ENCODE results near the gene EPM2A.
"Not testable (repeated sequence)": the region's sequence is repeated elsewhere in the genome, so short reads cannot be mapped to it uniquely, and the experiment has no call there.

The EPM2A gene

DNA sequence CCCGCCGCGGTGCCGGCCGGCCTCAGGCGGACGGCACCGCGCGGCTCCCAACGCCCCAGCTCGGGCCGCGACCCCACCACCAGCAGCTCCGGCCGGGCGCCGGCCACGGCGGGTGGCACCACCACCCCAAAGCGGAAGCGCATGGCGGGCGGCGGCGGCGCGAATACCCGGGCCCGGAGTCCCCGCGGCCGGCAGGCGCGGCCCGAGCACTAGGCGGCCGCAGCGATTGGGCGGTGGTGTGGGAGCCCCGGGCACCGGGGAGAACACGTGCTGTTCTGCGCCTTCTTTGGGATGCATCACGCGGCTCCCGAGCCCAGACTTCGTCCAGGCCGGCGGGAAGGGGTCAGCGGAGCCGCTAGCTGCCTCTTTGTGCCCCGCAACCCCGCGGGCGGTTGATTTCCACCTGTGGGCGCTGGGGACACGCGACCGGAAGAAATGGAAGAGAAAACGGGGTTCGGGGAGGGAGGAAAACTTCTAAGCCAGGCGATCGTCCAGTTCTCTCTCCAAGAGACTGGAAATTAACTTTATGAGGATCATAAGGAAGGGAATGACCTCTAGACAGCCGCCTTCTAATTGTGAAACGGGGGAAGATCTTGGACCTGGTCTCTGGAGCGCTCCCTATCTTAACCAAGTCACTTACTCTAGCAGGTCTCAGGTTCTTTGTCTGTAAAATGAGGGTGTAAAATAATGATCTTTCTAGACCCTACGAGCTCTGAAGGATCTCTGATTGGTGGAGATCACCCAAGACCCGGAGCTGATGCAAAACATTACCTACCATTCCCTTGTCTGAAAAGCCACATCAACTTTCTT, at the start of gene EPM2A:
Gene EPM2A, minus strand, starts transcription at position 165 of the 810 bp plus-strand sequence. Its CDS starts 22 bp downstream, at position 143.
- DNase-seq = peak; percentile 94

DNA sequence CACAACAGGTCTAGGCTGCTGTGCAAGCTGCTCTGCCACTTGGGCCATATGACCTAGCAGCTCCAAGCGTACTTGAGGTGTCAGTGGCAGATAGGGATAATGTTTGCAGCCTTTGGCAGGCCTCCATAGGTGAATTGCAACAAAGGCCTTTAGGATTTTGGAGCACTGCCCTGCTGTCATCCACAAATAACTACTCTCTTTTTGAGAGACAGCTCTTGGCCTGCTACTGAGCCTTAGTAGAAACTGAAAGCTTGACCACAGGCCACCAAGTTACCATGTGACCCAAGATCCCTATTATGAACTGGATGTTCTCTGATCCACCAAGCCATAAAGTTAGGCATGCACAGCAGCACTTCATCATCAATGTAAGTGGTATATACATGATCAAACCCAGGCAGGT, 49.4 kb upstream of the EPM2A start:
- no peak for DNase-seq

DNA sequence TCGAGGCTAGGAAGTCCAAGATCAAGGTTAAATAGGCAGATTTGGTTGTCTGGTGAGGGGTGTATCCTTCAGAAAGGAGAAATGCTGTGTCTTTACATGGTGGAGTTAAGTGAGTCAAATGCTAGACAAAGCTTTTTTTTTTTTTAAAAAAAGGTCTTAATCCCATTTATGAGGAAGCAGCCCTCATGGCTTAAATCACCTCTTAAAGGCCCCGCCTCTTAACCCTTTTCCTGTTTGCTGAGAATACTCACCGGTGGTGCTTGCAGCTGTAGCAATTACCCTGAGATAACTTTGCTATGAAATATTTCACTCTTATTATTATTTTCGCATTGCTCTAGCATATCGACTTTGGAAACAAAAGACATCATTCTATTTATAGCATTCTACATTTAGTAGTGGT, 48.5 kb upstream of the EPM2A start:
- DNase-seq = no peak

DNA sequence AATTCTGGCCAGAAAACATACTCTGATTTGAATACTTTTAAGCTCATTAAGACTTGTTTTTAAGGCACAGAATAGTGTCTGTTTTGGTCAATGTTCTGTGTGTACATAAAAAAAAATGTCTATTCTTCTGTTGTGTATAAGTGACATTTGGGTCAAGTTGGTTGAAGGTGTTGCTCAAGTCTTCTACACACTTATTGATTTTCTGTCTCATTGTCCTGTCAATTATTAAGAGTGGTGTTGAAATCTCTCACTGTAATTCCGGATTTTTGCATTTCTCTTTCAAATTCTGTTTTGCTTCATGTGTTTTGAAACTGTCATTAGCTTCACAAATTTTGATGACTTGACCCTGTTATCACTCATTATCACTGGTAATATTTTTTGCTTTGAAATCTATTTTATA, 37.5 kb upstream of the EPM2A start:
- no peak for DNase-seq

DNA sequence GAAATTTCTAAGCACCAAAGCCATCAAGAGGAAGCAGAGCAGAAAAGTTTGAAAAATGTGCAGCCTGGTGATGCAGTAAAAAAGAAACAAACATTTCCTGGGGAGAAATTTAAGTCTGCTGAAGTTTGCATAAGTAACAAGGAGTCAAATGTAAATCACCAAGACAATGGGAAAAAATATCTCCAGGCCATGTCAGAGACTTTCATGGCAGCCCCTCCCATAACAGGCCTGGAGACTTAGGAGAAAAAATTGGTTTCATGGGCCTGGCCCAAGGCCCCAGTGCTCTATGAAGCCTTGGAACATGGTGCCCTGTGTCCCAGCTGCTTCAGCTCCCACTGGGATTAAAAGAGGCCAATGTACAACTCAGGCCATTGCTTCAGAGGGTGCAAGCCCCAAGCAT, 30.1 kb upstream of the EPM2A start:
- DNase-seq = no peak

DNA sequence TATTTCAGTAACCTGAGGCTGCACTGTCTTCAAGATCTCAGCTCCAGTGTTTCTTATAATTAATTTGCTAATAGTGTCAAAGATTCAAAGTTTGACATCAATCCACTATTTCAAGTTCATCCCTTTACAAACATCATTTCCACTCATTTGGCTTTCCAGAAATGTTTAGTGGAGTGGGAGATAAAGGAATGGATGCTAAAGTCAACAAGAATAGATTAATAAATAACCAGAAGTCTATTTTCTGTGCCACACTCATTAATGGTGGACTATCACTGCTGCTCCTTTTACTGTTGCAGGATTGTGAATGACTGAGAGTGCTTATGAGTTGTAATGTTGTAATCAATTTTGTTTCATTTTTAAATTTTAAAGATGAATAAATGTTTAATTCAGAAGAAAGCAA, 28.4 kb upstream of the EPM2A start:
- no peak for DNase-seq

DNA sequence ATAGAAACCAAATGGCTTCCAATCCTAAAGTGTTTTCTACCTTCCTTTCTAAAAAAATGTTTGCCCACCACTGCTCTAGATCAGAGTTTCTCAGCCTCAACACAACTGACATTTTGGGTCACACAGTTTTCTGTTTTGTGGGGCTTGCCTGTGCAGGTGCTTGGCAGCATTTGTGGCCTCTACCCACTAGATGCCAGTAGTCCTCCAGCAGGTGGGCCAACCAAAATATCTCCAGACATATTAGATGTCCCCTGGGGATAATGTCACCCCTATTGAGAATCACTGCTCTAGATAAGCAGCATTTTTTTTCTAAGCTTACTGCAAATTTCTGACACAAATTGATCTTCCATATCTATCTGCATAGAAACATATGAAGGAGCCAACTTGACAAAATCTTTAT, 26.3 kb upstream of the EPM2A start:
- DNase-seq = no peak

DNA sequence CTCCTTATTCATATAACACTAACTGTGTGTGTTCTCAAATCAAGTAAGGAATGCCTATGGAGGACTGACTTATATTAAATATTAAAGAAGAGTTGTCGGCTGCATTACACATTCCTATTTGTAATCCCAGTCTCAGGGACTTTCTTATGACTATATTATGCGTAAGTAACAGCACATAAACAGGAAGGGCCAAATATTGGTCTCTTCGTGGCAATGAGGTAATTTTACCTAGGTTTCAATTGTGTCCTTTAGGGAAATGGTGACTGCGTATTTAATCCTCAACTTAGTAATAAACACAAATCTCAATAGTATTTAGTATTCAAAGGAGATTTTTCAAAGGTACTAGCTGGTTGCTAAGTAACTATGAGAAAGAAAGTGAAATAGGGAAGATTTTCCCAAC, 22.8 kb upstream of the EPM2A start:
- DNase-seq = no peak

DNA sequence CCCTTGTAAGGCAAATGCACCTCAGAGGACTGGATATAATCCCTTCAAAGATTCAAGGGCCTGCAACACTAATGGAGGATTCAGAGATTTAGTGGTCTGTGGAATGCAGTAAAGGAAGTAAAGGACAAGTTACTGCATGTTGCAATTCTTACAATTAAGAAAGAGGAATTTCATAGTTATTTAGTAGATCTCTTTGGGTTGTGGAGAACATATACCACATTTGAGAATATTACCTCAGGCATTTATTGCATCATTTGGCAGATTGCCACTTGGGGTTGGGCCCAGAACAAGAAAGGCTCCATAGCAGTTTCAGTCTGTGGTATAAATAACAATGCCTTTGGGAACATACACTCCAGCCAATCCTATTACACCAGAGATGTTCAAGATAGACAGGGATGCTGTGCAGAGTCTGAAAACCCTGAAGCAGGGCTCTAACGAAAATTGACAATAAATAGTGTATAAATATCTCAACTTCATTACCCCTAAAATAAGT, 20.9 kb upstream of the EPM2A start:
- DNase-seq = no peak

DNA sequence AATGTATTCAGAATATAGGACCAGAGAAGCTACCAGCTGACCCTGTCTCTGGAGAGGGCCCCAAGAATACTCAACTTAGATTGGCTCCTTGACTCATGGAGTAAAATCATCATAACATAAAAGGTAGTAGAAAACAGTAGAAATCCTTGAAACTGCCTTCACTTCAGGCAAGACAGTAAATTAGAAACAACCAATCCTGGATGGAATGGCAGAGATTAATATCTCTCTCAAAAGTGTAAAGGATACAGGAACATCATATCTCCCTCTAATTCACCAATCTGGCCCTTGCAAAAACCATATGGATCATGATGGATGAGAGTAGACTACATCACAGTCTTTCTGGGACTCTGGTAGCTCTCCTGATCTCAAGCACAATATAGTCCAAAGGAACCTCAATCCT, 20.4 kb upstream of the EPM2A start:
- DNase-seq = no peak

DNA sequence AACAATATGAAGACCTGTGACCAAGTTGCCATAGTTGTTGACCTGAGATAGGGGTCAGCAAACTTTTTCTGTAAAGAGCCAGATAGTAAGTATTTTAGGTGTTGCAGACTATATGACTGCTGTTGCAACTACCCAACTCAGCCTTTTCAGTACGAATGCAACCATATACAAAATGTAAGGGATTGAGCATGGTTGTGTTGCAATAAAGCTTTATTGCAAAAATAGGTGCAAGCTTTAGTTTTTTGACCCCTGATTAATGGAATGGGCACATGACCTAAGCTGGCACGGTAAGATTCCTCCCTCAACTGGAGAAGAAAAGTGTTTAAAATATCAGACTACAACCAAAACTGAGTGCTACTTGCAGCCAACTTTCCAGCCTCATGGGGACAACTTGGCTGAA, 17.3 kb upstream of the EPM2A start:
- DNase-seq = no peak

DNA sequence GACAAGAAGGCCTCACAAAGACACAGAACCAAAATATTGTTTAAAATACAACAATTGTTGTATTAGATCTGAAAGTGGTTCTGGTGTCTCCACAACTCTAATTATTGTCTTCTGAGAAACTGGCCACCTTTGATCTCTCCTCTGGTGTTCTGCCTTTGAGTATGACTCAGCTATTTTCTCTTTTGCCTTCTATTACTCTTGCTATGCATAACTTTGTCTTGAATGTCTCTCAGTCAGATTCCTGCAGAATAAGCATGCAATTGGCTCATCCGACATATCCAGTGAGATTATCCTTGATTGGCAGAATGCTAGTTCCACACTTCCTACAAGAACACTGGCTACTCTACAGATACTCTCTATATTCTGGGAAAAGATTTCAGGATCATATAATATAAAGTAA, 14.3 kb upstream of the EPM2A start:
- DNase-seq = no peak

DNA sequence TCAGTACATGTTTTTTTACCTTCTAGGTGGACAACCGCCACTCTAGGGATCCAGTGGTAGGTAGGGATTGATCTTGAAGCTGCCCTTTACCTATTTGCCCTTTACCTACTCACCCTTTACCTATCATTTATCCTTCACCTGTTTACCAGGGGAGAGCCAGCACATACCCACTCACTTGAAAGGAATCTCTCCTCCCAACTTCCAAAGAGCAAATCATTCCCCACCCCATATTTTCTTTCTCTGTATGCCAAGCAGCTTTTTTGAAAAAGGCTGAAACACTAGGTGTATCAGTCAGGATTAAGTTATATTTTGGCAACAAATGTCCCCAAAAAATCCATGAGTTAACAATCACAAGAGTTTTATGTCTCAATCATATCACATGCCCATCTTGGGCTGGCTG, 10.5 kb upstream of the EPM2A start:
- DNase-seq = no peak

DNA sequence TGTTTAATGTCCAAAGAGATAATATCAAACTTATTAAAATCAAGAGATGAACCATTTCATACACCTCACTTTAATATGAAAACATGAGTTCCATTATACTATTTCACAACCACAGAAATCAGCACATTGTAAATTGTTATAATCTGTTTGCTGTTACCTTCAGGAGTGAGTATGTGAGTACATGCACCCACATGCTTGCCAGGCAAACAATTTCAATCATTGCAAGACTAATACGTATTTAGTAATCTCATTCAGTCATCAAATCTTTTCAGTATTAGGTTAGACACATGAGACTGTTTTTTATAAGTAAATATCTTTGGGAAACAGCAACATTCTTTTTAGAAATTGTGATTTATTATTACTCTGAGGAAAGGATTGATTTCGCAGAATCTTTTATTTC, 9.3 kb upstream of the EPM2A start:
- DNase-seq = no peak

DNA sequence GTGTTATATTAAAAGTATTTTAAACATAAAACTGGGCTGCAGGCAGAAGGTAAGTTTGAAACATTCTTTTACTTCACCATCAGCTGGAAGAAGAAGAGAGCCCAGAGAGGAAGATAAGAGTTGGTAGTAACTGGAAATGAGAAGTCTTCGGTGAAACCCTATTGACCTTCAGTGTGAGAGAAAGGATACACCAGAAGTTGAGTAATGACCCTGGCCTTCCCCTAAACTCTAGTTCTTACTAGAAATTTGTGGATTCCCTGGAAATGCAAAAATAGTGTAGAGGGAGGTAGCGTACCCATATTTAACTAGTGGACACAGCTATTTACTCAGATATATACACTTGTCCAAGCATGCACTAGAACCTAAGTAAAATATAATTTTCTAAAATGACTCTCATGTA, 8.0 kb upstream of the EPM2A start:
- DNase-seq = no peak

DNA sequence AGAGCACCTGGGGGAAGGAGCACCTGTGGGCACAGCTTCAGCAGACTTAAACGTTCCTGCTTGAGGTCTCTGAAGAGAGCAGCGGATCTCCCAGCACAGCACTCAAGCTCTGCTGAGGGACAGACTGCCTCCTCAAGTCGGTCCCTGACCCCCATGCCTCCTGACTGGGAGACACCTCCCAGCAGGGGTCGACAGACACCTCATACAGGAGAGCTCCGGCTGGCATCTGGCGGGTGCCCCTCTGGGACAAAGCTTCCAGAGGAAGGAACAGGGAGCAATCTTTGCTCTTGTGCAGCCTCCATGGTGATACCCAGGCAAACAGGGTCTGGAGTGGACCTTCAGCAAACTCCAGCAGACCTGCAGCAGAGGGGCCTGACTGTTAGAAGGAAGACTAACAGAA, 7.2 kb upstream of the EPM2A start:
- not testable (repeated sequence) for DNase-seq

DNA sequence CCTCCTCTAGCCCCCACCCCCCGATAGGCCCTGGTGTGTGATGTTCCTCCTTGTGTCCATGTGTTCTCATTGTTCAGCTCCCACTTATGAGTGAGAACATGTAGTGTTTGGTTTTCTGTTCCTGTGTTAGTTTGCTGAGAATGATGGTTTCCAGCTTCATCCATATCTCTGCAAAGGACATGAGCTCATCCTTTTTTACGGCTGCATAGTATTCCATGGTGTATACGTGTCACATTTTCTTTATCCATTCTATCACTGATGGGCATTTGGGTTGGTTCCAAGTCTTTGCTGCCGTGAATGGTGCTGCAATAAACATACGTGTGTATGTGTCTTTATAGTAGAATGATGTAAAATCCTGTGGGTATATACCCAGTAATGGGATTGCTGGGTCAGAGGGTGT, 4.4 kb upstream of the EPM2A start:
- DNase-seq = not testable (repeated sequence)

DNA sequence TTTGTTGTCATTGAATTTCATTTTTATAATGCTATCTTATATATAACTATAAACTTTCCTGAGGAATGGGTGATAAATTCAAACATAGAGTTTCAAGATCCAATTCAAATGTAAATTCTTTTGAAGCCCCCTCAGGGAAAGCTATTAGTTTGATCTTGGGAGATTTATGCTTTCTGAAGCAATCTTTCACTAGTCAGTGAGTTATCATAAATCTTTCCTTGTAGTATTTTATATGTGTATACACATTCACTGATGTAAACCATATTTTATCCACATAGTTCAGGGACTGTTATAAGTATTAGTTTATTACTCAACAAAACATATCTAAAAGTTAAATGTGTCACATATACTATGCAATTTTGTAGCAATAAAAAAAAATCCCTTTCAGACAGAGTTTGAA, 2.9 kb upstream of the EPM2A start:
- no peak for DNase-seq

DNA sequence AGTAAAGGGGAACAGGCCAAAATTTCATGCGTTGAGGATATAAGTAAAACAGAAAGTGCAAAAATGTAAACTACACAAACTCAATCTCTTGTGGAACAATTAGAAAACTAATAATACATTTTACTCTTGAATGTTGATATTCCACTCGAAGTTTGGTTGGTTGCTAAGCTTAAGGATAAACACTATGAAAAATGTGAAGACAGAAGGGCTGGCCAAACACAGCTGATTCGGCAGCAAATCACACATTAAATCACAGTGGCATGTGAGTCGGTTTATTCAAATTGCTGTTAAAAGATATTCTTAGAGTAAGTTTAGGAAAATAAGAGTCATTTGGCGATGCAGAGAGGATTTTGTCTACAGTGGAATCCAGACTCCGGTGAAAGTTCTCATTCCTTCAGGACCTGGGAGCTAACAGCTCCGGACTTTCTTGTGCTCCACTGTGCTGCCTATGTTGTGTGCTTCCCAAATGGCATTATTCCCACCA, 1.4 kb upstream of the EPM2A start:
- no peak for DNase-seq

DNA sequence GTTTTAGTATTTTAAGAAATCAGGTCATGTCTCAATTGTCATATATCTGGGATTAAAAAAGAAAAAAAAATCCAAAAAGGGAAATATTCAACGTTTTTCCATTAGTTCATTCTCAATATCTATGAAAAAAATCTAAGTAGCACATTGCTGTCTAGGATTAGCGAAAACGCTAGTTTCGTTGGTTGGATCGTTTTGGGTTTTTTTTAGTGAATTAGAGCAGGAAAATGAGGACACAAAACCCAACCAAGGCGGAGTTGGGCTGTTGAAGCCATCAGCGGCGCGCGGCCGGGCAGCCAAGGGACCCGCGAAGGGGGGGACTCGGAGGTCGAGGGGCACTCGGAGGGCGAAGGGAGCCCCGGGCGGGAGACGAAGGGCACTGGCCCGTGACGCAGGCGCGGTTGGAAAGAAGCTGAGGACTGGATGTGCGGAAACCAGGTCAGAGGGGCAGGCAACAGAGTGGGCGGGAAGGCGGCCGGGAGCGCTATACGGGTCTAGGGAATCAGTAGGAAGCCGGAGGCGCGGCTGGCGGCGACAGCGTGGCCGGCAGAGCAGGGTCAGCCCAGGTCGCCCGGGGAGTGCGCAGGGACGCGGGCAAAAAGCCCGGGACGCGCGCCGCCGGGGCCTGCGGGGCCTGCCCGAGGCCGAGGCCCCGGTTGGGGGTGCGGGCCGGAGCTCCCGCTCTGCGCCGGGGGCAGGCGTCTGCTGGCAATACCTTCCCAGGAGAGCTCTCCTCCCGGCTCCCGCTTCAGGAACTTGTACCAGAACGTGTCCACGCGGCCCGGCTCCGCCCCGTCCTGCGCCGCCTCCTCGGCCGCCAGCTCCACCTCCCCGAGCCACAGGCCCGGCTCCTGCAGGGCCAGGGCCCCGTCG, 599 bp downstream of the EPM2A start:
- peak; percentile 98 for DNase-seq

DNA sequence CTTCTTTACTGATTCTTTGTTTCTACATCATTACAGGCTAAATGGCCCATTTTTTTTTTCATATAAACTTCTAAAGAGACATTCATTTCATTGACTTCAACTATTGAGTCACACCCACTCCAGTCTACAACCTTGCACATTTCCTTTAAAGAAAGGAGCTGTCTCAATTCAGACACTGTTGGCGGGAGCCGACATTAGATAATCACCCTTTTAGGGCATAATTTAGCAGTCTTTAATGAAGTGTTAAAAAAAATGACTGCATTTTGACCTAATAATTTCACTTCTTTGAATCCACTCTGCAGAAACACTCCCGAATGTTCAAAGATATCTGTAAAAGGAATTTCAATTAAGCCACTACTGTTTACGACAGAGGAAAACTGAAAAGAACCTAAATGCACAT, 1.5 kb downstream of the EPM2A start:
- DNase-seq = peak; percentile 32

DNA sequence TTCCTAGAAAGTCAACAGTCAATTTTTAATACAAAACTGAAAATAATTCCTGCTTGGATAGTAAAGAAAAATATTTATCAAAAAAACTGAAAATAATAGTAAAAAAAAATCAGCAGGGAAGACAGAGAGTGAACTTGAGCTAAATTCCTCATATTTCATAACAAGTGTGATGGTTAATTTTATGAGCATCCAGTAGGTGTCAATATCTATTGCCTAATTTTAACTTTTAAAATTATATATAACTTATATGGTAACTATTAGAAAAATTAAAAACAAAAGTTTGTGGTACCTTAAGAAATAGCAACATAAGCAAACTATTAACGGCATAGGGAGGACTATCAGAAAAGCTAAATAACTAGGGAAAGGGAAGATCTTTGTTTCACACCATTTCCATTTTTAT, 2.1 kb downstream of the EPM2A start:
- DNase-seq = no peak

DNA sequence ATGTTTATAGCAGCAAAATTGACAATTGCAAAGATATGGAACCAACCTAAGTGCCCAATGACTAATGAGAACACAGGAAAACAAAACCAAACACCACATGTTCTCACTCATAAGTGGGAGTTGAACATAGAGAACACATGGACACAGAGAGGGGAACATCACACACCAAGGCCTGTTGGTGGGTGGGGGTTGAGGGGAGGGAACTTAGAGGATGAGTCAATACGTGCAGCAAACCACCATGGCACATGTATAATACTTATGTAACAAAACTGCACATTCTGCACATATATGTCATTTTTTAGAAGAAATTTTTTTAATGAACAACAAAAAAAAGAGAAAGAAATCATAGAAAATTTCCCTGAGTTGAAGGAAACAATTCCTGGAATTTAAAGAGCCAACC, 3.9 kb downstream of the EPM2A start:
- no peak for DNase-seq

DNA sequence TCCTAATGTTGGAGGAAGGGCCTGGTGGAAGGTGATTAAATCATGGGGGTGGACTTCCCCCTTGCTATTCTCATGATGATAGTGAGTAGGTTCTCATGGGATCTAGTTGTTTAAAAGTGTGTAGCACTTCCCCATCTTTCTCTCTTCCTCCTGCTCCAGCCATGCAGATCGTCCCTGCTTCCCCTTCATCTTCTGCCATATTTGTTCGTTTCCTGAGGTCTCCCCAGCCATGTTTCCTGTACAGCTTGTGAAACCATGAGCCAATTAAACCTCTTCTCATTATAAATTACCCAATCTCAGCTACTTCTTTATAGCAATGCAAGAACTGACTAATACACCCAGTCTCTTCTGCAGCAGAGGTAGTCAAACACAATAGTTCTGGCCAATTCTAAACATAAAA, 5.4 kb downstream of the EPM2A start:
- DNase-seq = no peak

All from NCI-H146 (cell line).